CD14-positive monocyte (primary cell): ENCODE results near the gene BBS9. TPM values are rescaled to one million over a fixed set of nuclear protein-coding genes. Genes with fewer than 3 reads are reported as not detected.

ENCODE experiments used
- DNase-seq, 3 donors: peaks; one replicate each; pipeline ENCODE4 v3.0.0-alpha.2; 2011 to 2022
- H2AFZ ChIP-seq: 2 replicates; pipeline ENCODE4 v1.6.0; 2012; ENCODE audit warnings: mild to moderate bottlenecking, low read depth, low read length, inconsistent platforms; ENCODE audit not compliant: insufficient read depth, poor library complexity, severe bottlenecking
- H3K27ac ChIP-seq, 2 donors: 1 replicate in 1 of 2; 2 replicates in 1 of 2; pipeline ENCODE4 v1.5.1; 2012 to 2013; ENCODE audit warnings: low read length in 2 of 2, control low read depth in 1 of 2, inconsistent platforms in 1 of 2, low read depth in 1 of 2, mild to moderate bottlenecking in 1 of 2
- H3K27me3 ChIP-seq, 2 donors: one replicate each; pipeline versions ENCODE4 v1.6.0 to v1.6.1; 2011 to 2013; ENCODE audit warnings: low read length in 2 of 2; ENCODE audit not compliant: control insufficient read depth in 2 of 2, insufficient read depth in 2 of 2
- H3K36me3 ChIP-seq, 2 donors: replicated peaks in 1 of 2; 1 replicate in 1 of 2; 2 replicates in 1 of 2; pipeline versions ENCODE4 v1.5.1 to v1.6.1; 2012 to 2013; ENCODE audit warnings: low read length in 2 of 2, control low read depth in 1 of 2, inconsistent platforms in 1 of 2, mild to moderate bottlenecking in 1 of 2; ENCODE audit not compliant: insufficient read depth in 2 of 2, control insufficient read depth in 1 of 2
- H3K4me1 ChIP-seq, 2 donors: 1 replicate in 1 of 2; 2 replicates in 1 of 2; pipeline versions ENCODE4 v1.5.1 to v1.6.1; 2012 to 2013; ENCODE audit warnings: low read length in 2 of 2, control low read depth in 1 of 2, inconsistent platforms in 1 of 2, mild to moderate bottlenecking in 1 of 2, moderate library complexity in 1 of 2; ENCODE audit not compliant: insufficient read depth in 2 of 2, control insufficient read depth in 1 of 2
- H3K4me2 ChIP-seq: replicated peaks from 2 replicates; pipeline ENCODE3; 2012; ENCODE audit warnings: low read length, moderate library complexity, mild to moderate bottlenecking; ENCODE audit not compliant: poor library complexity, severe bottlenecking; ENCODE audit errors: extremely low read depth
- H3K4me3 ChIP-seq, 3 experiments: fragments of 200-600 bp in 1 of 3; sonication (generic) in 1 of 3; replicated peaks in 1 of 3; 1 replicate in 2 of 3; 2 replicates in 1 of 3; pipeline ENCODE4 v1.5.1; 2011 to 2013; ENCODE audit warnings: low read length in 3 of 3, mild to moderate bottlenecking in 3 of 3, control low read depth in 2 of 3, low read depth in 2 of 3, inconsistent platforms in 1 of 3, moderate library complexity in 1 of 3
- H3K79me2 ChIP-seq: 2 replicates; pipeline ENCODE4 v1.6.0; 2012; ENCODE audit warnings: mild to moderate bottlenecking, control low read depth, inconsistent platforms, low read length, moderate library complexity; ENCODE audit not compliant: insufficient read depth
- H3K9ac ChIP-seq: 2 replicates; pipeline ENCODE4 v1.6.0; 2017; ENCODE audit warnings: low read length, mild to moderate bottlenecking; ENCODE audit not compliant: insufficient read depth, poor library complexity, severe bottlenecking
- H3K9me3 ChIP-seq, 2 donors: replicated peaks in 1 of 2; 1 replicate in 1 of 2; 2 replicates in 1 of 2; pipeline versions ENCODE4 v1.5.1 to v1.6.1; 2012 to 2013; ENCODE audit warnings: low read length in 2 of 2, control low read depth in 1 of 2; ENCODE audit not compliant: control insufficient read depth in 1 of 2, insufficient read depth in 1 of 2
- H4K20me1 ChIP-seq: 2 replicates; pipeline ENCODE4 v1.6.0; 2012; ENCODE audit warnings: mild to moderate bottlenecking, low read length, control low read depth, moderate library complexity; ENCODE audit not compliant: insufficient read depth
- H3K27ac Mint-ChIP-seq, 7 donors: one replicate each; pipeline ENCODE4 v1.8.0; 2020; ENCODE audit warnings: mild to moderate bottlenecking in 7 of 7, mixed read lengths in 7 of 7, moderate library complexity in 6 of 7, inconsistent platforms in 2 of 7
- H3K27me3 Mint-ChIP-seq, 3 donors: one replicate each; pipeline ENCODE4 v1.8.0; 2021 to 2022; ENCODE audit warnings: low read depth in 3 of 3, mild to moderate bottlenecking in 3 of 3, mixed read lengths in 3 of 3, moderate library complexity in 3 of 3, inconsistent platforms in 1 of 3
- H3K36me3 Mint-ChIP-seq, 2 donors: one replicate each; pipeline ENCODE4 v1.8.0; 2020; ENCODE audit warnings: mixed read lengths in 2 of 2, inconsistent platforms in 1 of 2, mild to moderate bottlenecking in 1 of 2
- H3K4me1 Mint-ChIP-seq: one replicate; pipeline ENCODE4 v1.8.0; 2020; ENCODE audit warnings: mild to moderate bottlenecking, mixed read lengths
- H3K4me3 Mint-ChIP-seq, 2 donors: one replicate each; pipeline ENCODE4 v1.8.0; 2020; ENCODE audit warnings: mild to moderate bottlenecking in 2 of 2, mixed read lengths in 2 of 2, moderate library complexity in 1 of 2
- H3K9me3 Mint-ChIP-seq, 7 donors: one replicate each; pipeline ENCODE4 v1.8.0; 2020 to 2022; ENCODE audit warnings: mixed read lengths in 7 of 7, mild to moderate bottlenecking in 6 of 7, moderate library complexity in 6 of 7, inconsistent platforms in 2 of 7
- CTCF ChIP-seq: fragments of 200-600 bp; IDR thresholded peaks from one replicate; pipeline ENCODE4 v1.8.0; 2022; ENCODE audit warnings: antibody characterized with exemption, mild to moderate bottlenecking
- WGBS: methylation state at CpG from one replicate; pipeline ENCODE4 v1.1.5; 2013; ENCODE audit warnings: missing lambda C conversion rate; ENCODE audit not compliant: insufficient coverage; 5-methylcytosine and 5-hydroxymethylcytosine counted together
- intact Hi-C, 2 donors: fragments of 100-400 bp; cut with micrococcal nuclease; formaldehyde crosslinking; loops; one replicate each; pipeline versions ENCODE4 v1.15.0 to v1.15.1; 2023
- polyA plus RNA-seq, 3 donors: library from polyadenylated mRNA; depleted of rRNA in 1 of 3; unstranded in 2 of 3; stranded (reverse) in 1 of 3; fragments of 300-500 nt in 2 of 3; fragments of >200 nt in 1 of 3; fragmentation: Illumina TruSeq in 2 of 3; gene quantifications; 1 replicate in 2 of 3; 2 replicates in 1 of 3; pipeline ENCODE4 v1.2.3, GENCODE V29; 2012 to 2021

The BBS9 gene
- polyA plus RNA-seq, 3 donors: 4.9 to 7.5 (median 6.8) TPM

- H3K9ac ChIP-seq: no peak overlapping the region
- H3K4me1 ChIP-seq: no peaks in the 10 kb centered on the region
- H3K4me2 ChIP-seq: no peak overlapping the region
- H3K9me3 Mint-ChIP-seq: peaks cover 0 to 3% (median 1%) of the 10 kb centered on the region in 7 donors
- H3K4me1 Mint-ChIP-seq: no peaks in the 10 kb centered on the region
- H3K36me3 ChIP-seq: no peaks in the 10 kb centered on the region
- H3K36me3 Mint-ChIP-seq: no peaks in the 10 kb centered on the region
- no peaks in the 10 kb centered on the region for H3K27me3 ChIP-seq
- no peaks in the 10 kb centered on the region for H3K9me3 ChIP-seq
- no peak overlapping the region for H3K4me3 ChIP-seq
- TF ChIP-seq CTCF: no peak
- H4K20me1 ChIP-seq: no peaks in the 10 kb centered on the region
- no peaks in the 10 kb centered on the region for H3K79me2 ChIP-seq
- H3K27me3 Mint-ChIP-seq: no peaks in the 10 kb centered on the region
- intact Hi-C loops: no loop called here
- H3K4me3 Mint-ChIP-seq: no peak overlapping the region
- H3K27ac ChIP-seq: no peak overlapping the region
- DNase-seq: no peak
- H2AFZ ChIP-seq: no peak overlapping the region
- no peak overlapping the region for H3K27ac Mint-ChIP-seq
These were observed 433.6 kb downstream of the BBS9 start for GRCh38 chr7:33562996-33563395.

GRCh38 chr7:33563651-33564050 is 434.3 kb downstream of the BBS9 start:
- Histone ChIP-seq H3K9me3 (no peaks in the 10 kb centered on the region), H4K20me1 (no peaks in the 10 kb centered on the region), H3K36me3 (no peaks in the 10 kb centered on the region), H3K4me2 (no peak overlapping the region), H3K27ac (no peak overlapping the region), H3K4me1 (no peaks in the 10 kb centered on the region), H3K27me3 (no peaks in the 10 kb centered on the region), H3K9ac (no peak overlapping the region), H3K4me3 (no peak overlapping the region), H2AFZ (no peak overlapping the region), H3K79me2 (no peaks in the 10 kb centered on the region)
- no peak for TF ChIP-seq CTCF
- intact Hi-C loops: no loop called here
- H3K36me3 Mint-ChIP-seq: no peaks in the 10 kb centered on the region
- no peaks in the 10 kb centered on the region for H3K27me3 Mint-ChIP-seq
- H3K4me1 Mint-ChIP-seq: no peaks in the 10 kb centered on the region
- no peak overlapping the region for H3K4me3 Mint-ChIP-seq
- DNase-seq: no peak
- H3K9me3 Mint-ChIP-seq: peaks cover 0 to 3% (median 0%) of the 10 kb centered on the region in 7 donors
- 100% methylated on average over 5 of the region's 7 CpGs for WGBS
- no peak overlapping the region for H3K27ac Mint-ChIP-seq
